H1 (cell line): ENCODE results near the gene SPOCK1. TPM values are rescaled to one million over a fixed set of nuclear protein-coding genes. Genes with fewer than 3 reads are reported as not detected.

Experiments used
- CTCF ChIA-PET: fragments of 300-600 bp; sonication (Branson Sonifier 250); formaldehyde crosslinking; loops from one replicate; lab custom pipeline; 2021; ENCODE audit not compliant: partially characterized antibody; lab: Charles Lee
- POLR2A ChIA-PET: fragments of 300-600 bp; sonication (Branson Sonifier 250); formaldehyde crosslinking; loops from one replicate; lab custom pipeline; 2021; ENCODE audit warnings: inconsistent platforms; ENCODE audit not compliant: partially characterized antibody; lab: Charles Lee
- DNase-seq, 2 experiments: peaks; one replicate each; pipeline versions ENCODE4 v3.0.0 to v3.0.0-alpha.2; 2010 to 2022; ENCODE audit warnings: low spot score in 2 of 2, low read depth in 1 of 2, mixed read lengths in 1 of 2
- FAIRE-seq: peaks from 2 replicates; lab custom pipeline; 2011; peaks lifted over from hg19 to GRCh38; lab: Jason Lieb, UNC
- H2AFZ ChIP-seq: 2 replicates; pipeline ENCODE4 v1.8.1; 2012; ENCODE audit warnings: low read length, inconsistent platforms
- H2AK5ac ChIP-seq: 2 replicates; pipeline ENCODE4 v1.6.1; 2013; ENCODE audit warnings: low read depth, low read length
- H2BK120ac ChIP-seq: replicated peaks from 2 replicates; pipeline ENCODE3; 2013; ENCODE audit warnings: low read depth, low read length, inconsistent platforms
- H2BK12ac ChIP-seq: 2 replicates; pipeline ENCODE4 v1.6.1; 2013; ENCODE audit warnings: low read depth, low read length
- H2BK15ac ChIP-seq: 2 replicates; pipeline ENCODE4 v1.6.1; 2013; ENCODE audit warnings: low read length
- H2BK20ac ChIP-seq: 2 replicates; pipeline ENCODE4 v1.6.1; 2013; ENCODE audit warnings: low read length
- H2BK5ac ChIP-seq: 2 replicates; pipeline ENCODE4 v1.6.1; 2013; ENCODE audit warnings: low read depth, low read length
- H3K14ac ChIP-seq: 2 replicates; pipeline ENCODE4 v1.6.1; 2013; ENCODE audit warnings: inconsistent platforms; ENCODE audit not compliant: insufficient read length
- H3K18ac ChIP-seq: 2 replicates; pipeline ENCODE4 v1.6.1; 2013; ENCODE audit warnings: low read length; ENCODE audit errors: extremely low read depth
- H3K23ac ChIP-seq: 2 replicates; pipeline ENCODE4 v1.6.1; 2013; ENCODE audit warnings: inconsistent platforms; ENCODE audit not compliant: insufficient read length
- H3K23me2 ChIP-seq: 2 replicates; pipeline ENCODE4 v1.6.1; 2013; ENCODE audit warnings: low read depth, low read length
- H3K27ac ChIP-seq: 2 replicates; pipeline ENCODE4 v1.6.1; 2011; ENCODE audit warnings: low read depth, low read length, inconsistent platforms
- H3K27me3 ChIP-seq, 4 experiments: replicated peaks in 1 of 4; 1 replicate in 1 of 4; 2 replicates in 3 of 4; pipeline versions ENCODE4 v1.6.1 to v1.8.1; 2011 to 2013; ENCODE audit warnings: low read length in 3 of 4, mild to moderate bottlenecking in 3 of 4, inconsistent platforms in 2 of 4, mixed read lengths in 2 of 4, moderate library complexity in 1 of 4; ENCODE audit not compliant: control insufficient read depth in 3 of 4, insufficient read depth in 3 of 4; ENCODE audit errors: extremely low read depth in 1 of 4
- H3K36me3 ChIP-seq, 4 experiments: 2 replicates each; pipeline versions ENCODE4 v1.6.1 to v1.8.1; 2011 to 2013; ENCODE audit warnings: mild to moderate bottlenecking in 4 of 4, low read length in 3 of 4, moderate library complexity in 2 of 4, control low read depth in 1 of 4, inconsistent platforms in 1 of 4; ENCODE audit not compliant: insufficient read depth in 4 of 4, control insufficient read depth in 2 of 4
- H3K4ac ChIP-seq: replicated peaks from 2 replicates; pipeline ENCODE3; 2013; ENCODE audit warnings: low read length, low read depth, mixed read lengths, inconsistent platforms; ENCODE audit not compliant: insufficient read length
- H3K4me1 ChIP-seq, 4 experiments: replicated peaks in 1 of 4; 1 replicate in 1 of 4; 2 replicates in 3 of 4; pipeline versions ENCODE4 v1.6.1 to v1.8.1; 2011 to 2013; ENCODE audit warnings: low read length in 3 of 4, inconsistent platforms in 2 of 4, mixed read lengths in 1 of 4; ENCODE audit not compliant: insufficient read depth in 4 of 4, control insufficient read depth in 3 of 4
- H3K4me2 ChIP-seq, 2 experiments: 2 replicates each; pipeline versions ENCODE4 v1.6.1 to v1.8.1; 2011 to 2013; ENCODE audit warnings: low read depth in 2 of 2, low read length in 2 of 2, control low read depth in 1 of 2, inconsistent platforms in 1 of 2, mild to moderate bottlenecking in 1 of 2; ENCODE audit not compliant: insufficient read depth in 1 of 2
- H3K4me3 ChIP-seq, 4 experiments: fragments of 200-600, 300-600 bp in 1 of 4; sonication (generic), shearing (Covaris generic), sonication (Bioruptor Twin) in 1 of 4; 2 replicates each; pipeline versions ENCODE4 v1.5.1 to v1.8.1; 2011 to 2016; ENCODE audit warnings: low read length in 4 of 4, low read depth in 3 of 4, control low read depth in 2 of 4, inconsistent platforms in 2 of 4, mild to moderate bottlenecking in 2 of 4, mixed read lengths in 1 of 4, moderate library complexity in 1 of 4; ENCODE audit not compliant: insufficient read depth in 2 of 4; ENCODE audit errors: extremely low read depth in 1 of 4
- H3K56ac ChIP-seq: replicated peaks from 2 replicates; pipeline ENCODE3; 2013; ENCODE audit warnings: low read depth, mild to moderate bottlenecking, mixed read lengths, low read length, inconsistent platforms; ENCODE audit not compliant: insufficient read length
- H3K79me1 ChIP-seq: 2 replicates; pipeline ENCODE4 v1.6.1; 2013; ENCODE audit warnings: low read depth, low read length, control low read depth
- H3K79me2 ChIP-seq, 2 experiments: 2 replicates each; pipeline versions ENCODE4 v1.6.1 to v1.8.1; 2012 to 2013; ENCODE audit warnings: low read length in 2 of 2, mild to moderate bottlenecking in 2 of 2, inconsistent platforms in 1 of 2; ENCODE audit not compliant: insufficient read depth in 2 of 2, control insufficient read depth in 1 of 2
- H3K9ac ChIP-seq, 4 experiments: replicated peaks in 1 of 4; 1 replicate in 1 of 4; 2 replicates in 3 of 4; pipeline versions ENCODE4 v1.6.1 to v1.8.1; 2011 to 2013; ENCODE audit warnings: low read depth in 3 of 4, low read length in 3 of 4, control low read depth in 2 of 4, mild to moderate bottlenecking in 2 of 4, moderate library complexity in 2 of 4, inconsistent platforms in 1 of 4; ENCODE audit errors: extremely low read depth in 1 of 4
- H3K9me3 ChIP-seq, 2 experiments: 2 replicates each; pipeline versions ENCODE4 v1.6.1 to v1.8.1; 2012 to 2013; ENCODE audit warnings: mild to moderate bottlenecking in 2 of 2, moderate library complexity in 2 of 2, control low read depth in 1 of 2, inconsistent platforms in 1 of 2, low read depth in 1 of 2, low read length in 1 of 2, mixed read lengths in 1 of 2; ENCODE audit not compliant: insufficient read depth in 2 of 2
- H4K20me1 ChIP-seq, 2 experiments: replicated peaks in 1 of 2; 2 replicates each; pipeline versions ENCODE3 to v1.8.1; 2011 to 2013; ENCODE audit warnings: inconsistent platforms in 2 of 2, low read length in 2 of 2, mild to moderate bottlenecking in 1 of 2; ENCODE audit not compliant: insufficient read depth in 2 of 2, control insufficient read depth in 1 of 2
- H4K5ac ChIP-seq: 2 replicates; pipeline ENCODE4 v1.6.1; 2013; ENCODE audit warnings: low read length, low read depth, mixed read lengths, inconsistent platforms; ENCODE audit not compliant: insufficient read length
- H4K8ac ChIP-seq: 2 replicates; pipeline ENCODE4 v1.8.0; 2013; ENCODE audit warnings: mild to moderate bottlenecking, moderate library complexity, low read length, inconsistent platforms; ENCODE audit not compliant: insufficient read depth; ENCODE audit errors: extremely low read depth
- H4K91ac ChIP-seq: replicated peaks from 2 replicates; pipeline ENCODE3; 2013; ENCODE audit warnings: low read length, mixed read lengths, inconsistent platforms; ENCODE audit not compliant: insufficient read length
- CBX5 ChIP-seq: fragments of 300-800, 300-1000 bp; sonication (generic); IDR thresholded peaks from 2 replicates; pipeline ENCODE4 v1.7.1; 2016; ENCODE audit warnings: antibody characterized with exemption, low read length, low read depth
- CREB1 ChIP-seq: IDR thresholded peaks from 2 replicates; pipeline ENCODE4 v1.6.1; 2012; ENCODE audit warnings: inconsistent platforms
- EZH2 ChIP-seq: fragments of 200-600 bp; sonication (generic); IDR thresholded peaks from 2 replicates; pipeline ENCODE4 v1.7.1; 2012; ENCODE audit warnings: low read depth, mild to moderate bottlenecking, moderate library complexity, low read length, inconsistent platforms; ENCODE audit not compliant: severe bottlenecking
- FOSL1 ChIP-seq: IDR thresholded peaks from 2 replicates; pipeline ENCODE4 v1.6.1; 2011; ENCODE audit warnings: mild to moderate bottlenecking, low read depth, low read length, moderate library complexity; ENCODE audit not compliant: insufficient read depth
- GABPA ChIP-seq: IDR thresholded peaks from 2 replicates; pipeline ENCODE4 v1.6.1; 2011; ENCODE audit warnings: mild to moderate bottlenecking, low read length, moderate library complexity, borderline replicate concordance; ENCODE audit not compliant: insufficient read depth
- HDAC2 ChIP-seq, 2 experiments: fragments of 300-600 bp in 1 of 2; sonication (generic) in 1 of 2; IDR thresholded peaks; 2 replicates each; pipeline ENCODE4 v1.6.1; 2011 to 2012; ENCODE audit warnings: low read depth in 2 of 2, low read length in 2 of 2, mild to moderate bottlenecking in 2 of 2, moderate library complexity in 2 of 2, borderline replicate concordance in 1 of 2, inconsistent platforms in 1 of 2
- NRF1 ChIP-seq: IDR thresholded peaks from 2 replicates; pipeline ENCODE4 v1.6.1; 2011; ENCODE audit warnings: mild to moderate bottlenecking, low read depth, low read length, improper control_type of control experiment
- SP1 ChIP-seq: IDR thresholded peaks from 2 replicates; pipeline ENCODE4 v1.6.1; 2011; ENCODE audit warnings: low read depth, low read length
- SRF ChIP-seq: IDR thresholded peaks from 2 replicates; pipeline ENCODE4 v1.6.1; 2011; ENCODE audit warnings: mild to moderate bottlenecking, low read depth, low read length, moderate library complexity
- TAF1 ChIP-seq: IDR thresholded peaks from 2 replicates; pipeline ENCODE4 v1.6.1; 2011; ENCODE audit warnings: mild to moderate bottlenecking, low read depth, low read length
- TEAD4 ChIP-seq: IDR thresholded peaks from 2 replicates; pipeline ENCODE4 v1.6.1; 2012; ENCODE audit warnings: low read depth, low read length, inconsistent platforms, mixed read lengths
- WGBS, 2 experiments: shearing (Covaris generic) in 1 of 2; methylation state at CpG; one replicate each; pipeline versions ENCODE4 v1.1.6 to v1.1.7; 2013 to 2015; ENCODE audit warnings: low lambda C conversion rate in 2 of 2, mixed read lengths in 2 of 2, inconsistent platforms in 1 of 2, low coverage in 1 of 2, missing lambda C conversion rate in 1 of 2; ENCODE audit not compliant: insufficient replicate concordance in 2 of 2, insufficient coverage in 1 of 2, insufficient read length in 1 of 2; ENCODE audit errors: extremely low coverage in 1 of 2, missing lambda C conversion rate in 1 of 2; 5-methylcytosine and 5-hydroxymethylcytosine counted together
- polyA plus RNA-seq, 7 experiments: library from polyadenylated mRNA; depleted of rRNA in 3 of 7; stranded (reverse) in 5 of 7; unstranded in 2 of 7; fragments of >200 nt in 5 of 7; fragments of 200-250 nt in 2 of 7; gene quantifications; 1 replicate in 5 of 7; 2 replicates in 1 of 7; 4 replicates in 1 of 7; pipeline versions ENCODE4 v1.2.1 to v1.2.3, GENCODE V29; 2011 to 2013; ENCODE audit warnings: missing spikeins in 2 of 7, mixed read lengths in 2 of 7
- total RNA-seq: library from RNA; stranded (reverse); fragmentation: NEBNext Ultra II Directional; extraction: Animal tissue kit (Norgen Biotek cat#: 25700); gene quantifications from 2 replicates; pipeline ENCODE4 v1.2.1, GENCODE V29; 2021
- TF ChIP-seq, protein P1 (sequence below), 3 experiments: IDR thresholded peaks; 1 replicate in 2 of 3; 2 replicates in 1 of 3; pipeline versions ENCODE4 v1.5.1 to v1.6.1; 2011; ENCODE audit warnings: low read length in 3 of 3, mild to moderate bottlenecking in 3 of 3, inconsistent platforms in 2 of 3, low read depth in 1 of 3, moderate library complexity in 1 of 3; ENCODE audit not compliant: insufficient read depth in 1 of 3; ENCODE audit errors: control extremely low read depth in 1 of 3

SPOCK1 gene
- total and polyA plus RNA-seq, 2 of the 8 experiments (the other 6 are each of a cell fraction or from before 2014, with no cell fraction given) = 6.9 to 18.1 TPM

DNA sequence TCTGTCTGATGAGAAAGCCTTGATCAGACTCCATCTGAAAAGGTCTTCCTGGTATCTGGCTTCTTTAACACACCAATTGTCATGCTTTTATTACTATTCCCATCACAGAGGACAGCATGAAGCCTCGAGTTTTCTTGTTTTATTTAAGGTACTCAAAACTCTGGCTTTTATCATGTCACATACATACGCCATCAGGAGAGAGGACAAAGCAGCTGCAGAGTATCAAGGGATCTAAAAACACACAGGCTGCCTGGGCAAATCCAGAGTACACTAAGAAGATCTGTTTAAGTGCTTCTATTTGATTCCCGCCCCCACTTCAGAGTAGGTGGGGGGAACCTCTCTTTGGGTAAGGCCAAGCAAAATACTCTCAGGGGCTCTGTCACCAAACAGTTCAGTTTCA, 277.2 kb downstream of the SPOCK1 start:
- Histone ChIP-seq H2AFZ (no peak overlapping the region), H2BK12ac (no peak overlapping the region), H3K14ac (no peak overlapping the region), H2AK5ac (no peak overlapping the region), H4K5ac (no peak overlapping the region), H2BK5ac (no peak overlapping the region), H3K56ac (no peak overlapping the region), H3K4ac (no peak overlapping the region), H3K9ac (no peak overlapping the region), H3K23me2 (no peaks in the 10 kb centered on the region), H4K20me1 (no peaks in the 10 kb centered on the region), H3K4me1 (peaks cover 0 to 3% (median 0%) of the 10 kb centered on the region in 4 experiments; a peak in 1 of 7 replicates), H3K79me1 (no peaks in the 10 kb centered on the region), H3K9me3 (no peaks in the 10 kb centered on the region), H2BK120ac (no peak overlapping the region), H3K18ac (no peak overlapping the region), H2BK15ac (no peak overlapping the region), H3K27ac (no peak overlapping the region), H4K8ac (no peak overlapping the region), H2BK20ac (no peak overlapping the region), H3K4me3 (no peak overlapping the region), H3K4me2 (no peak overlapping the region), H4K91ac (no peak overlapping the region), H3K79me2 (no peaks in the 10 kb centered on the region), H3K36me3 (no peaks in the 10 kb centered on the region), H3K27me3 (no peaks in the 10 kb centered on the region; a peak in 1 of 7 replicates)
- CTCF ChIA-PET = interaction anchor here (1.0 kb wide), 1 partner anchor 26 kb away, joined by 5 read pairs; no protein-coding TSS in a partner anchor
- DNase-seq = no peak
- 82% methylated on average over 3 of the region's 3 CpGs; no CpG with 5 or more reads in 1 of the 2 experiments for WGBS, 2 experiments
- no peak for FAIRE-seq
- POLR2A ChIA-PET = interaction anchor here (0.6 kb wide), 1 partner anchor 346 kb away, joined by 3 read pairs; no protein-coding TSS in a partner anchor
- TF ChIP-seq TAF1 = no peak
- no peak for TF ChIP-seq SP1
- TF ChIP-seq CREB1 = no peak
- TF ChIP-seq FOSL1 = no peak
- TF ChIP-seq TEAD4 = no peak
- TF ChIP-seq NRF1 = no peak
- TF ChIP-seq HDAC2 (IDR thresholded peaks at IDR 0.05; ENCODE audit: borderline replicate concordance in 1 of 2, low read depth in 2 of 2, low read length in 2 of 2) = no peak
- TF ChIP-seq SRF = no peak
- TF ChIP-seq, protein P1, sequence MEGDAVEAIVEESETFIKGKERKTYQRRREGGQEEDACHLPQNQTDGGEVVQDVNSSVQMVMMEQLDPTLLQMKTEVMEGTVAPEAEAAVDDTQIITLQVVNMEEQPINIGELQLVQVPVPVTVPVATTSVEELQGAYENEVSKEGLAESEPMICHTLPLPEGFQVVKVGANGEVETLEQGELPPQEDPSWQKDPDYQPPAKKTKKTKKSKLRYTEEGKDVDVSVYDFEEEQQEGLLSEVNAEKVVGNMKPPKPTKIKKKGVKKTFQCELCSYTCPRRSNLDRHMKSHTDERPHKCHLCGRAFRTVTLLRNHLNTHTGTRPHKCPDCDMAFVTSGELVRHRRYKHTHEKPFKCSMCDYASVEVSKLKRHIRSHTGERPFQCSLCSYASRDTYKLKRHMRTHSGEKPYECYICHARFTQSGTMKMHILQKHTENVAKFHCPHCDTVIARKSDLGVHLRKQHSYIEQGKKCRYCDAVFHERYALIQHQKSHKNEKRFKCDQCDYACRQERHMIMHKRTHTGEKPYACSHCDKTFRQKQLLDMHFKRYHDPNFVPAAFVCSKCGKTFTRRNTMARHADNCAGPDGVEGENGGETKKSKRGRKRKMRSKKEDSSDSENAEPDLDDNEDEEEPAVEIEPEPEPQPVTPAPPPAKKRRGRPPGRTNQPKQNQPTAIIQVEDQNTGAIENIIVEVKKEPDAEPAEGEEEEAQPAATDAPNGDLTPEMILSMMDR (IDR thresholded peaks at IDR 0.05; ENCODE audit: control extremely low read depth in 1 of 3, insufficient read depth in 1 of 3, low read depth in 1 of 3, low read length in 3 of 3) = no peak
- no peak for TF ChIP-seq GABPA
- TF ChIP-seq CBX5 = no peak
- TF ChIP-seq EZH2 = no peak
- TF ChIP-seq, all 59 proteins: peak for 0
- no peak overlapping the region for H3K23ac ChIP-seq
